GM23338 (cell line): ENCODE data around the gene SLC15A1. TPM values are rescaled to one million over a fixed set of nuclear protein-coding genes. Genes with fewer than 3 reads are reported as not detected.

Source experiments
- ATAC-seq: fragments of 200-7000 bp; cut with Tn5 transposase; 3 replicates; pipeline ENCODE4 v1.9.1; 2020
- DNase-seq: peaks from one replicate; pipeline ENCODE4 v3.0.0-alpha.2; 2015; ENCODE audit warnings: low spot score
- H2AFZ ChIP-seq: fragments of 200-600 bp; sonication (generic); 2 replicates; pipeline ENCODE4 v1.8.0; 2016; ENCODE audit warnings: antibody characterized with exemption, mild to moderate bottlenecking, moderate library complexity
- H3F3A ChIP-seq: fragments of 200-600 bp; sonication (generic); replicated peaks from 2 replicates; pipeline ENCODE4 v1.8.0; 2017; ENCODE audit warnings: antibody characterized with exemption, mixed run types, low read depth
- H3K27ac ChIP-seq: fragments of 200-600 bp; sonication (generic); 2 replicates; pipeline ENCODE4 v1.6.1; 2016; ENCODE audit warnings: low read depth
- H3K27me3 ChIP-seq: fragments of 200-600 bp; sonication (generic); 2 replicates; pipeline ENCODE4 v1.8.0; 2016; ENCODE audit warnings: mild to moderate bottlenecking, mixed run types, moderate library complexity; ENCODE audit not compliant: insufficient read depth
- H3K36me3 ChIP-seq: fragments of 200-600 bp; sonication (generic); 2 replicates; pipeline ENCODE4 v1.8.0; 2016; ENCODE audit warnings: mild to moderate bottlenecking; ENCODE audit not compliant: insufficient read depth
- H3K4me1 ChIP-seq: fragments of 200-600 bp; sonication (generic); 2 replicates; pipeline ENCODE4 v1.8.0; 2016; ENCODE audit warnings: mild to moderate bottlenecking, moderate library complexity; ENCODE audit not compliant: insufficient read depth
- H3K4me2 ChIP-seq: fragments of 200-600 bp; sonication (generic); 2 replicates; pipeline ENCODE4 v1.7.1; 2017; ENCODE audit warnings: mixed run types
- H3K4me3 ChIP-seq: fragments of 200-600 bp; sonication (generic); 2 replicates; pipeline ENCODE4 v1.6.1; 2016; ENCODE audit warnings: mixed run types
- H3K79me2 ChIP-seq: fragments of 200-600 bp; sonication (generic); replicated peaks from 2 replicates; pipeline ENCODE4 v1.8.0; 2017; ENCODE audit warnings: mild to moderate bottlenecking; ENCODE audit not compliant: insufficient read depth
- H3K9me2 ChIP-seq: fragments of 200-600 bp; sonication (generic); 2 replicates; pipeline ENCODE4 v1.8.0; 2017; ENCODE audit not compliant: insufficient read depth
- H4K20me1 ChIP-seq: fragments of 200-600 bp; sonication (generic); replicated peaks from 2 replicates; pipeline ENCODE4 v1.8.0; 2017; ENCODE audit warnings: mild to moderate bottlenecking; ENCODE audit not compliant: insufficient read depth
- H3K27ac Mint-ChIP-seq: 2 replicates; pipeline ENCODE4 v1.8.0; 2020; ENCODE audit warnings: inconsistent platforms, mild to moderate bottlenecking, moderate library complexity, mixed read lengths
- H3K27me3 Mint-ChIP-seq: 3 replicates; pipeline ENCODE4 v1.8.0; 2022; ENCODE audit warnings: low read depth, mild to moderate bottlenecking, moderate library complexity, mixed read lengths, inconsistent platforms; ENCODE audit not compliant: insufficient read depth, poor library complexity
- H3K36me3 Mint-ChIP-seq: 3 replicates; pipeline ENCODE4 v1.8.0; 2021; ENCODE audit warnings: low read depth, mild to moderate bottlenecking, inconsistent platforms, moderate library complexity, mixed read lengths
- H3K4me1 Mint-ChIP-seq: 3 replicates; pipeline ENCODE4 v1.8.0; 2020; ENCODE audit warnings: mild to moderate bottlenecking, inconsistent platforms, mixed read lengths
- H3K4me3 Mint-ChIP-seq: 3 replicates; pipeline ENCODE4 v1.8.0; 2021; ENCODE audit warnings: moderate library complexity, mild to moderate bottlenecking, inconsistent platforms, mixed read lengths
- H3K9me3 Mint-ChIP-seq: 3 replicates; pipeline ENCODE4 v1.8.0; 2020; ENCODE audit warnings: moderate library complexity, mild to moderate bottlenecking, inconsistent platforms, mixed read lengths
- CREB1 ChIP-seq: fragments of 250-450 bp; sonication (Bioruptor Pico); IDR thresholded peaks from 2 replicates; pipeline ENCODE4 v1.5.0; 2020; ENCODE audit warnings: low read depth, mild to moderate bottlenecking, moderate library complexity
- EZH2 ChIP-seq: fragments of 200-600 bp; sonication (generic); IDR thresholded peaks from one replicate; pipeline ENCODE4 v1.8.0; 2017; ENCODE audit warnings: antibody characterized with exemption, mild to moderate bottlenecking, low read depth; ENCODE audit not compliant: unreplicated experiment
- EZH2phosphoT487 ChIP-seq: fragments of 200-600 bp; sonication (generic); IDR thresholded peaks from one replicate; pipeline ENCODE4 v1.8.1; 2018; ENCODE audit warnings: antibody characterized with exemption; ENCODE audit not compliant: unreplicated experiment
- NANOG ChIP-seq: IDR thresholded peaks from 2 replicates; pipeline ENCODE4 v1.6.1; 2016; ENCODE audit warnings: antibody characterized with exemption, borderline replicate concordance
- POLR2AphosphoS5 ChIP-seq: IDR thresholded peaks from 2 replicates; pipeline ENCODE4 v1.6.1; 2016; ENCODE audit warnings: antibody characterized with exemption, low read depth
- STAT1 ChIP-seq: IDR thresholded peaks from one replicate; pipeline ENCODE4 v1.6.1; 2016; ENCODE audit warnings: antibody characterized with exemption; ENCODE audit not compliant: unreplicated experiment
- ZNF114 ChIP-seq: fragments of 250-450 bp; sonication (Bioruptor Pico); IDR thresholded peaks from 2 replicates; pipeline ENCODE4 v1.5.0; 2020; ENCODE audit warnings: mild to moderate bottlenecking, moderate library complexity
- polyA plus RNA-seq: library from polyadenylated mRNA; unstranded; fragments of >200 nt; fragmentation: Nextera tagmentation; extraction: Ambion mirVana; gene quantifications from 2 replicates; pipeline ENCODE4 v1.2.1, GENCODE V29; 2016
- total RNA-seq: library from RNA; depleted of rRNA; stranded (reverse); fragments of >200 nt; shearing (Covaris generic); gene quantifications from 2 replicates; pipeline ENCODE4 v1.2.3, GENCODE V29; 2014
- TF ChIP-seq, protein P1 (sequence below): IDR thresholded peaks from one replicate; pipeline ENCODE4 v1.6.1; 2018; ENCODE audit warnings: antibody characterized with exemption; ENCODE audit not compliant: unreplicated experiment
- TF ChIP-seq, protein P2 (sequence below): fragments of 250-450 bp; sonication (Bioruptor Pico); IDR thresholded peaks from 2 replicates; pipeline ENCODE4 v1.5.0; 2020; ENCODE audit warnings: mild to moderate bottlenecking, moderate library complexity

Gene SLC15A1
- total and polyA plus RNA-seq, 2 experiments from 2014 or later = 1.6 to 3.0 TPM

DNA sequence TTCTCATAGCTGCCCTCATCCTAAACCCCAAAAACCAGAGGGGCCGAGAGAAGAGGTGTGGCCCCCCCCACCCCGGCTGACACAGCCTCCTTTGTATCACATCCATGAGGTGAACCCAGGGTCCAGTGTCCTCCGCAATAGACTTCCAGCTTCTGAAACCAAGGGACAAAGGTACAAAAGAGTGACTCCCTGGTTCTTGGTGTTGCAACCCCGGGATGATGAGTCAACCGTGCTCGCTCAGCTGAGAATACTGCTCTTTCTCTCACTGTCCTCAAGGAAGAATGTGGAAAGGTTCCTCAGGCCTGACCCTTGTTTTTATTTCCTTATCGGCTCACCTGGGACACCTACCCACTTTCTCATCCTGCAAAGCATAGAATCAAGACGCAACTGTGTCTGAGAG is 5.5 kb downstream of the SLC15A1 start:
- Histone ChIP-seq H3K27ac (no peak overlapping the region), H3K9me2 (no peaks in the 10 kb centered on the region), H4K20me1 (no peaks in the 10 kb centered on the region), H3K4me2 (no peak overlapping the region), H3F3A (no peaks in the 10 kb centered on the region), H3K79me2 (no peaks in the 10 kb centered on the region), H3K4me1 (peaks cover 5% of the 10 kb centered on the region; the same call in 1 of the 2 replicates), H2AFZ (no peak overlapping the region), H3K36me3 (no peaks in the 10 kb centered on the region), H3K27me3 (peaks cover 12% of the 10 kb centered on the region), H3K4me3 (no peak overlapping the region)
- H3K27ac Mint-ChIP-seq = no peak overlapping the region
- no peaks in the 10 kb centered on the region for H3K36me3 Mint-ChIP-seq
- H3K27me3 Mint-ChIP-seq = peaks cover 19% of the 10 kb centered on the region
- ATAC-seq (no peak), DNase-seq (no peak)
- no peak overlapping the region for H3K4me3 Mint-ChIP-seq
- no peaks in the 10 kb centered on the region; the same call in 2 of the 3 replicates for H3K9me3 Mint-ChIP-seq
- peaks cover 18% of the 10 kb centered on the region for H3K4me1 Mint-ChIP-seq
- TF ChIP-seq ZNF114 = no peak
- TF ChIP-seq, protein P1, sequence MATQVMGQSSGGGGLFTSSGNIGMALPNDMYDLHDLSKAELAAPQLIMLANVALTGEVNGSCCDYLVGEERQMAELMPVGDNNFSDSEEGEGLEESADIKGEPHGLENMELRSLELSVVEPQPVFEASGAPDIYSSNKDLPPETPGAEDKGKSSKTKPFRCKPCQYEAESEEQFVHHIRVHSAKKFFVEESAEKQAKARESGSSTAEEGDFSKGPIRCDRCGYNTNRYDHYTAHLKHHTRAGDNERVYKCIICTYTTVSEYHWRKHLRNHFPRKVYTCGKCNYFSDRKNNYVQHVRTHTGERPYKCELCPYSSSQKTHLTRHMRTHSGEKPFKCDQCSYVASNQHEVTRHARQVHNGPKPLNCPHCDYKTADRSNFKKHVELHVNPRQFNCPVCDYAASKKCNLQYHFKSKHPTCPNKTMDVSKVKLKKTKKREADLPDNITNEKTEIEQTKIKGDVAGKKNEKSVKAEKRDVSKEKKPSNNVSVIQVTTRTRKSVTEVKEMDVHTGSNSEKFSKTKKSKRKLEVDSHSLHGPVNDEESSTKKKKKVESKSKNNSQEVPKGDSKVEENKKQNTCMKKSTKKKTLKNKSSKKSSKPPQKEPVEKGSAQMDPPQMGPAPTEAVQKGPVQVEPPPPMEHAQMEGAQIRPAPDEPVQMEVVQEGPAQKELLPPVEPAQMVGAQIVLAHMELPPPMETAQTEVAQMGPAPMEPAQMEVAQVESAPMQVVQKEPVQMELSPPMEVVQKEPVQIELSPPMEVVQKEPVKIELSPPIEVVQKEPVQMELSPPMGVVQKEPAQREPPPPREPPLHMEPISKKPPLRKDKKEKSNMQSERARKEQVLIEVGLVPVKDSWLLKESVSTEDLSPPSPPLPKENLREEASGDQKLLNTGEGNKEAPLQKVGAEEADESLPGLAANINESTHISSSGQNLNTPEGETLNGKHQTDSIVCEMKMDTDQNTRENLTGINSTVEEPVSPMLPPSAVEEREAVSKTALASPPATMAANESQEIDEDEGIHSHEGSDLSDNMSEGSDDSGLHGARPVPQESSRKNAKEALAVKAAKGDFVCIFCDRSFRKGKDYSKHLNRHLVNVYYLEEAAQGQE = no peak
- no peak for TF ChIP-seq CREB1
- TF ChIP-seq EZH2phosphoT487 = no peak
- TF ChIP-seq, protein P2, sequence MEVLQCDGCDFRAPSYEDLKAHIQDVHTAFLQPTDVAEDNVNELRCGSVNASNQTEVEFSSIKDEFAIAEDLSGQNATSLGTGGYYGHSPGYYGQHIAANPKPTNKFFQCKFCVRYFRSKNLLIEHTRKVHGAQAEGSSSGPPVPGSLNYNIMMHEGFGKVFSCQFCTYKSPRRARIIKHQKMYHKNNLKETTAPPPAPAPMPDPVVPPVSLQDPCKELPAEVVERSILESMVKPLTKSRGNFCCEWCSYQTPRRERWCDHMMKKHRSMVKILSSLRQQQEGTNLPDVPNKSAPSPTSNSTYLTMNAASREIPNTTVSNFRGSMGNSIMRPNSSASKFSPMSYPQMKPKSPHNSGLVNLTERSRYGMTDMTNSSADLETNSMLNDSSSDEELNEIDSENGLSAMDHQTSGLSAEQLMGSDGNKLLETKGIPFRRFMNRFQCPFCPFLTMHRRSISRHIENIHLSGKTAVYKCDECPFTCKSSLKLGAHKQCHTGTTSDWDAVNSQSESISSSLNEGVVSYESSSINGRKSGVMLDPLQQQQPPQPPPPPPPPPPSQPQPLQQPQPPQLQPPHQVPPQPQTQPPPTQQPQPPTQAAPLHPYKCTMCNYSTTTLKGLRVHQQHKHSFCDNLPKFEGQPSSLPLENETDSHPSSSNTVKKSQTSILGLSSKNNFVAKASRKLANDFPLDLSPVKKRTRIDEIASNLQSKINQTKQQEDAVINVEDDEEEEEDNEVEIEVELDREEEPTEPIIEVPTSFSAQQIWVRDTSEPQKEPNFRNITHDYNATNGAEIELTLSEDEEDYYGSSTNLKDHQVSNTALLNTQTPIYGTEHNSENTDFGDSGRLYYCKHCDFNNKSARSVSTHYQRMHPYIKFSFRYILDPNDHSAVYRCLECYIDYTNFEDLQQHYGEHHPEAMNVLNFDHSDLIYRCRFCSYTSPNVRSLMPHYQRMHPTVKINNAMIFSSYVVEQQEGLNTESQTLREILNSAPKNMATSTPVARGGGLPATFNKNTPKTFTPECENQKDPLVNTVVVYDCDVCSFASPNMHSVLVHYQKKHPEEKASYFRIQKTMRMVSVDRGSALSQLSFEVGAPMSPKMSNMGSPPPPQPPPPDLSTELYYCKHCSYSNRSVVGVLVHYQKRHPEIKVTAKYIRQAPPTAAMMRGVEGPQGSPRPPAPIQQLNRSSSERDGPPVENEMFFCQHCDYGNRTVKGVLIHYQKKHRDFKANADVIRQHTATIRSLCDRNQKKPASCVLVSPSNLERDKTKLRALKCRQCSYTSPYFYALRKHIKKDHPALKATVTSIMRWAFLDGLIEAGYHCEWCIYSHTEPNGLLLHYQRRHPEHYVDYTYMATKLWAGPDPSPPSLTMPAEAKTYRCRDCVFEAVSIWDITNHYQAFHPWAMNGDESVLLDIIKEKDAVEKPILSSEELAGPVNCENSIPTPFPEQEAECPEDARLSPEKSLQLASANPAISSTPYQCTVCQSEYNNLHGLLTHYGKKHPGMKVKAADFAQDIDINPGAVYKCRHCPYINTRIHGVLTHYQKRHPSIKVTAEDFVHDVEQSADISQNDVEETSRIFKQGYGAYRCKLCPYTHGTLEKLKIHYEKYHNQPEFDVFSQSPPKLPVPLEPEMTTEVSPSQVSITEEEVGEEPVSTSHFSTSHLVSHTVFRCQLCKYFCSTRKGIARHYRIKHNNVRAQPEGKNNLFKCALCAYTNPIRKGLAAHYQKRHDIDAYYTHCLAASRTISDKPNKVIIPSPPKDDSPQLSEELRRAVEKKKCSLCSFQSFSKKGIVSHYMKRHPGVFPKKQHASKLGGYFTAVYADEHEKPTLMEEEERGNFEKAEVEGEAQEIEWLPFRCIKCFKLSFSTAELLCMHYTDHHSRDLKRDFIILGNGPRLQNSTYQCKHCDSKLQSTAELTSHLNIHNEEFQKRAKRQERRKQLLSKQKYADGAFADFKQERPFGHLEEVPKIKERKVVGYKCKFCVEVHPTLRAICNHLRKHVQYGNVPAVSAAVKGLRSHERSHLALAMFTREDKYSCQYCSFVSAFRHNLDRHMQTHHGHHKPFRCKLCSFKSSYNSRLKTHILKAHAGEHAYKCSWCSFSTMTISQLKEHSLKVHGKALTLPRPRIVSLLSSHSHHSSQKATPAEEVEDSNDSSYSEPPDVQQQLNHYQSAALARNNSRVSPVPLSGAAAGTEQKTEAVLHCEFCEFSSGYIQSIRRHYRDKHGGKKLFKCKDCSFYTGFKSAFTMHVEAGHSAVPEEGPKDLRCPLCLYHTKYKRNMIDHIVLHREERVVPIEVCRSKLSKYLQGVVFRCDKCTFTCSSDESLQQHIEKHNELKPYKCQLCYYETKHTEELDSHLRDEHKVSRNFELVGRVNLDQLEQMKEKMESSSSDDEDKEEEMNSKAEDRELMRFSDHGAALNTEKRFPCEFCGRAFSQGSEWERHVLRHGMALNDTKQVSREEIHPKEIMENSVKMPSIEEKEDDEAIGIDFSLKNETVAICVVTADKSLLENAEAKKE (CRISPR knock-in tag) = no peak
- TF ChIP-seq STAT1 = no peak
- no peak for TF ChIP-seq NANOG
- TF ChIP-seq EZH2 = no peak
- no peak for TF ChIP-seq POLR2AphosphoS5
